Measurements from ENCODE around the gene TCIRG1. TPM values are rescaled to one million over a fixed set of nuclear protein-coding genes. Genes with fewer than 3 reads are reported as not detected.
"Not testable (repeated sequence)": the region's sequence is repeated elsewhere in the genome, so short reads cannot be mapped to it uniquely, and the experiment has no call there.

The TCIRG1 gene
- total RNA-seq, 1 experiment from 2014 or later, result 44.7 TPM

DNA sequence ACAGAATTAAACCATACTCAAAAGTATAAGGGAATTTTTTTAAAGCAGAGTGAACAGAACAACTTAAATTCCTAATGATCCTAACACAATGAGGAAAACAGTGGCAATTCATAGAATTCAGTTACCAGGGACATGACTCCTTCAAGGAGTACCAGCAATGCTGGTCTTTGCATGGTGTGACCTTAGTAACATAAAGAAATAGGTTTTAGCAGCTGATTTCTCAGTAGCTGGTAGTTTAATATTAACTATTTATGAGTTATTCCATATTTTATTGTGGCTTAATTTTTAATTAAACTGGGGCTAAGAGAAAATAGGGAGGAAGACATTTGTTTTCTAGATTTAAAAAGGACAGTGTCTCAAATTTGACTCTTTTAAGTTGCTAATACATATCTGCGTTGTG is 51.5 kb downstream of the TCIRG1 start:
- Histone ChIP-seq H3K27me3 (ENCODE audit: control insufficient read depth, insufficient read depth, low read length) (no peaks in the 10 kb centered on the region), H3K36me3 (replicated peaks; ENCODE audit: control insufficient read depth, insufficient read depth, low read length) (no peaks in the 10 kb centered on the region), H3K4me3 (ENCODE audit: insufficient read depth, low read depth, low read length) (no peak overlapping the region)
- DNase-seq, result no peak

DNA sequence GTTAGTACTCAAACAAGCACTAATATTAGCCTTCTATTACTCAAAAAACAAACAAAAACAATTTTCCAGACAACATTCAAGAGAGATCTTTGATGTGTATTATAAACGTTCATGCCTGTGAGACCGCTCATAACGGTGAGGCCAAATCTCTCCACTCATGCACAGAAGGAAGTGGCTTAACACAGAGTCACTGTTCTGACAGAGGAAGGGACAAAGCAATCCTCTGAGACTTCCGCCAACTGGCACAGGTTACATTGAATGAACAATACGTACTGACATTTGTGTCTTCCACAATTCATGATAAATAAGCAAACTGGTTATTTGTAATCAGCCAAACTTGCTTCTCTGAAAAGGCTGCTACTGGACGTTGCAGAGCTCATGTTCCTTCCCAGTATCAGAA is 51.9 kb downstream of the TCIRG1 start:
- Histone ChIP-seq H3K4me3 (ENCODE audit: insufficient read depth, low read depth, low read length) (no peak overlapping the region), H3K36me3 (replicated peaks; ENCODE audit: control insufficient read depth, insufficient read depth, low read length) (no peaks in the 10 kb centered on the region), H3K27me3 (ENCODE audit: control insufficient read depth, insufficient read depth, low read length) (no peaks in the 10 kb centered on the region)
- no peak for DNase-seq

DNA sequence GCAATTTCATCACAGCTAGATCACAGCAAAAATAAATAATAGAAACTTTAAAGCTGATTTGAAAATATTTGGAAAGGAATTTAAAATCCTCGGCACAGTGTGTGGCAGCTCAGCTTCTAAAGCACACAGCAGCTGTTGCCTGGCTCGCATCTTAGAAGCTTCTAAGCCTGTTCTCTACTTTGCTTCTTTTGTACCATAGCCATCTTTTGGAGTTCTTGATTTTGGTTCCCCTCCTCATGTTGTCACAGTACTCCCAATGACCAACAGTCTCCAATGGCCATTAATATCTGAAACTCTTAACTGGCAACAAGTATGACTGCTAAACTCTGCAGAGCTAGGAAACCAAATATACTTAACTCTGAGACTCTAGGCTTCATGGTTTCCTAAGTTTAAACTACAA is 53.6 kb downstream of the TCIRG1 start:
- no peaks in the 10 kb centered on the region for H3K36me3 ChIP-seq (replicated peaks; ENCODE audit: control insufficient read depth, insufficient read depth, low read length)
- no peaks in the 10 kb centered on the region for H3K27me3 ChIP-seq (ENCODE audit: control insufficient read depth, insufficient read depth, low read length)
- H3K4me3 ChIP-seq (ENCODE audit: insufficient read depth, low read depth, low read length), result no peak overlapping the region
- DNase-seq, result no peak

DNA sequence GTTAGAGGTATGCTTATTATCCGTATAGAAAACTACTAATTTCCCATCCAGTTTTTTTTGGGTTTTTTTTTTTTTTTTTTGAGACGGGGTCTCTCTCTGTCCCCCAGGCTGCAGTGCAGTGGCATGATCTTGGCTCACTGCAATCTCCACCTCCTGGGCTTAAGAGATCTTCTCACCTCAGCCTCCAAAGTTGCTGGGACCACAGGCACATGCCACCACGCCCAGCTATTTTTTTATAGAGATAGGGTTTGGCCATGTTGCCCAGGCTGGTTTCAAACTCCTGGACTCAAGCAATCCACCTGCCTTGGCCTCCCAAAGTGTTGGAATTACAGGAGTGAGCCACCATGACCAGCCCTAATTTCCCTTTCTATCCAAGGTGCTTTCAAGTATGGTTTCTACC is 54.1 kb downstream of the TCIRG1 start:
- H3K36me3 ChIP-seq (replicated peaks; ENCODE audit: control insufficient read depth, insufficient read depth, low read length); H3K4me3 ChIP-seq (ENCODE audit: insufficient read depth, low read depth, low read length); H3K27me3 ChIP-seq (ENCODE audit: control insufficient read depth, insufficient read depth, low read length); DNase-seq: not testable (repeated sequence)

DNA sequence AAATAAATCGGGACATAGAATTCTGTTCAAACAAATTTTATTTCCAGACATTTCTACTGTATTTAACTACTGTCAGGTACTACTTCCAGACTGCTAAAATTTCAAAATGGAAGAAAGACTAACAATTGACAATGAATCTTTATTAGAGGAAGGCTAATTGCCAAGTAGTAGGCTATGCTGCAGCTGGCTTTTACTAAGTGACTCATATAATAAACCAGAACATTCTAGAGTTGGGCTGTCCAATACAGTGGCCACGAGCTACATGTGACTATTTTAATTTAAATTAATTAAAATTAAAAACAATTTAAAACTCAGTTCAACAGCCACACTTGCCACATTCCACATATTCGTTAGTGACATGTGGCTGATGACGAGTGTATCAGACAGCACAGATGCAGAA is 54.7 kb downstream of the TCIRG1 start:
- DNase-seq, result no peak
- Histone ChIP-seq H3K36me3 (replicated peaks; ENCODE audit: control insufficient read depth, insufficient read depth, low read length) (no peaks in the 10 kb centered on the region), H3K27me3 (ENCODE audit: control insufficient read depth, insufficient read depth, low read length) (no peaks in the 10 kb centered on the region), H3K4me3 (ENCODE audit: insufficient read depth, low read depth, low read length) (no peak overlapping the region)

DNA sequence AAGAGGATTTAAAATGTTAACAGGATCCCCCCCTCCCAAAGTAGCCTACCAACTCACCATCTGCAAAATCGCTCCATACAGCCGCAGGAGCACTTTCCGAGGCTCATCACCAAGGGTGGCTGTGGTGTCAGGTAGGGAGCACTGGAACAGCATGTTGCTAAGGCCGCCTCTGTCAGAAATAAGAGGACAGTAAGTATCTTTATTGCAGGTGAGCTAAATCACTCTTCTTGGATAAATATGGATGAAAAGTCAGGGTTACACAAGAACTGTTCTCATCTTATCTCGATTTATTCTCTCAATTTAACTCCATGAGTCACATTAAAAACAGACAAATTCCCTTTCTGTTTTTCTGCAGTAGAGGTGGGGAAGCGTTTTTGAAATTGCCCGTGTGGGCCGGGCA is 58.1 kb downstream of the TCIRG1 start:
- DNase-seq, result no peak
- Histone ChIP-seq H3K36me3 (replicated peaks; ENCODE audit: control insufficient read depth, insufficient read depth, low read length) (no peaks in the 10 kb centered on the region), H3K27me3 (ENCODE audit: control insufficient read depth, insufficient read depth, low read length) (no peaks in the 10 kb centered on the region), H3K4me3 (ENCODE audit: insufficient read depth, low read depth, low read length) (no peak overlapping the region)

DNA sequence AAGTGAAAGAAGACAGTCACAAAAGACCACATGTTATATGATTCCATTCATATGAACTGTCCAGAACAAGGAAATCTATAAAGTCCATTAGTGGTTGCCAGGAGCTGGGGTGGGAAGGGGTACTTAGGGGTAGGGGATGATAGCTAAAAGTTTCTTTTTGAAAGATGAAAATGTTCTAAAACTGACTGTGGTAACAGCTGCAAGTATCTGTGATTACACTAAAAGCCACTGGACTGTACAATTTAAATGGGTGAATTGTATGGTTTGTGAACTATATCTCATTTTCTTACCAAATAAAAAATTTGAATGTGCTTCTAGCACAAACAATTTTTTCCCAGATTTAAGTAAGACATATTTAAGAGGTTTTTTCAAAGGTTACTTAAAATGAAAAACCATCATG is 60.2 kb downstream of the TCIRG1 start:
- Histone ChIP-seq H3K36me3 (replicated peaks; ENCODE audit: control insufficient read depth, insufficient read depth, low read length) (no peaks in the 10 kb centered on the region), H3K27me3 (ENCODE audit: control insufficient read depth, insufficient read depth, low read length) (no peaks in the 10 kb centered on the region), H3K4me3 (ENCODE audit: insufficient read depth, low read depth, low read length) (no peak overlapping the region)
- no peak for DNase-seq

DNA sequence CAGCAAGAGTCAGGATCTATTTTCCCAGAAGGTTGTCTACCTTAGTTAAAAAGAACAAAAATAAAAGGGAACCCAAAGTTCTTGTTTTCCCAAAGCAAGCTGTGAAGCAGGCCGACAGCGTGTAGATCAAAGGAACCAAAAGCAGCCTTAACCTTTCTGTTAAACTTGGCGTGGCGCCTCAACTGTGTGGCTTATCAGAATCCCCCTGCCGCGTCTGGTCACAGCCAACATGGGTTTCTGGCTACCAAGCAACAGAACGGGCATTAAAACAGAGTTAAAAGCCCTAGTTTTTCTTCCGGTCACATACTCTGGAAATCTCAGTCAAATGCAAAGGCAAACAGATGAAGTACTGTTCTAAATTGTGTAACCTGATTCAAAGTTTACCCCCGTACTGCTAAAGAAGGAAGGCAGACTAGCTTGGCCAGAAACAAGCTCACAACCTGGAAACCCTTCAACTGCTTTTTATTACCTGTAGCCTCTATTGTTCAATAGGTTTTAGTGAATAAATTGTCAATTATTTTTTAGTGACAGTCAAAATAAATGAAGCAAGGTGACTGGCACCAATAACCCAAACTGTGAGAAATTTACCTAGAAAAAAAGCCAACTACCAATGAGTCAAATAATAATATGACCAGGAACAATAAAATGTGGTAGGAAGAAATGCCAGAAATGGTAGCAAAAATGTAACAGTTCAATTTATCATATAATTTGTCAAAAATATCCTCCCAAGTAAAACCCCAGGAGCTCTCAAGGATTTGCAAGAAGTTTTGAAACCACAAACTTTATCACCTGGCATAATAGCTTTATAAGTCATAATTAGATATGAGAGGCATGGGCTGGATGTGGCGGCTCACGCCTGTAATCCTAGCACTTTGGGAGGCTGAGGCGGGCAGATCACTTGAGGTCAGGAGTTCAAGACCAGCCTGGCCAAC is 60.9 kb downstream of the TCIRG1 start:
- no peak for DNase-seq
- Histone ChIP-seq H3K4me3 (ENCODE audit: insufficient read depth, low read depth, low read length) (no peak overlapping the region), H3K27me3 (ENCODE audit: control insufficient read depth, insufficient read depth, low read length) (no peaks in the 10 kb centered on the region), H3K36me3 (replicated peaks; ENCODE audit: control insufficient read depth, insufficient read depth, low read length) (no peaks in the 10 kb centered on the region)

Other genes with a start within 250 kb of the TCIRG1 start
- 26.2 and 28.3 TPM in 2 replicates for gene UNC93B1, start 34.9 kb upstream of the TCIRG1 start, total RNA-seq (2014; rRNA removed; shearing (Covaris generic))
- gene ALDH3B1, start 28.7 kb upstream of the TCIRG1 start, total RNA-seq (2014; rRNA removed; shearing (Covaris generic)), result 0.35 and 0.37 TPM in 2 replicates
- gene NDUFS8, start 8.3 kb upstream of the TCIRG1 start, total RNA-seq (2014; rRNA removed; shearing (Covaris generic)), result 277 and 299 TPM in 2 replicates
- gene CHKA, start 82.4 kb downstream of the TCIRG1 start, total RNA-seq (2014; rRNA removed; shearing (Covaris generic)), result 28.4 and 36.1 TPM in 2 replicates
- gene KMT5B, start 174.3 kb downstream of the TCIRG1 start, total RNA-seq (2014; rRNA removed; shearing (Covaris generic)), result 17.5 and 22.8 TPM in 2 replicates
- gene C11orf24, start 232.9 kb downstream of the TCIRG1 start, total RNA-seq (2014; rRNA removed; shearing (Covaris generic)), result 38.4 and 47.0 TPM in 2 replicates